ENCODE data around the gene SCN2B. TPM values are rescaled to one million over a fixed set of nuclear protein-coding genes. Genes with fewer than 3 reads are reported as not detected.

The SCN2B gene
- total and polyA plus RNA-seq, 10 of the 15 experiments (the other 5 are each of a cell fraction or from before 2014, with no cell fraction given) = 0.01 TPM; not detected in 9

DNA sequence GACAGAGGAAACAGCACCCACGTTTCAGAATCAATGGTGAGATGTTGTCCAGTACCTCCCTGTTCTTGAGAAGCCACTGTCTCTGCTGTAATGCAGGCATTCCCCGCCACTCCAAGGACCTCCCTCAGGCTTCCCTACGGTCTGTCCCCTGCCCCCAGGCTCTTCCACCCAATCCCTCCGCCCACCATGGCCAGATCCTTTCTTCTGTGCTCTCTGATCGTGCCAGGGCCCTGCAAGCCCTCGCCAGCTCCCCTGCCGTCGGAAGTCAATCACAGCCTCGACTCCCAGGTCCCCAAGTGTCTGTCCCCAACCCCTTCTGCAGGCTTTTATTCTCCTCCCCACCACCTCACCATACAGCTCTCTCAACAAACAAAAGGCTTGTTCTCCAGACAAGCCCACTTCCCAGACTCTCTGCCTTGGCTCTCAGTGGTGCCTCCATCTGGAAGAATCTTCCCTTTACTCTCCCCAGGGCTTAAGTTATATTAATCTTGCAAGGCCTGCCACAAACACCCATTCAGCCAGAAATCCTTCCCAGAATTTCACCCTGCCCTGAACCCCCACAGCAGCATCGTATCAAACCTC, 37.5 kb downstream of the SCN2B start:
- H4K20me1 ChIP-seq (ENCODE audit: control insufficient read depth, insufficient read depth) = no peaks in the 10 kb centered on the region
- no peak overlapping the region for H3K4me2 ChIP-seq (ENCODE audit: control insufficient read depth, insufficient read depth)
- intact Hi-C loops (cut with micrococcal nuclease; ENCODE audit: unreplicated experiment) = no loop called here
- no peak for TF ChIP-seq SPI1 (IDR thresholded peaks at IDR 0.05; ENCODE audit: borderline replicate concordance, insufficient read depth, low read depth, low read length)
- no peak for TF ChIP-seq CHD4 (IDR thresholded peaks at IDR 0.05)
- no peak overlapping the region for H2AFZ ChIP-seq (ENCODE audit: control insufficient read depth, low read depth, low read length)
- no peaks in the 10 kb centered on the region for H3K4me1 ChIP-seq (ENCODE audit: control insufficient read depth, insufficient read depth, low read length)
- H3K4me3 ChIP-seq = no peak overlapping the region
- ChIA-PET CTCF (interaction anchor here (0.7 to 2.0 kb wide), 2 partner anchors 31 to 32 kb away, joined by 3 to 10 read pairs; no protein-coding TSS in a partner anchor), SMC1A (ENCODE audit: uncharacterized antibody, unreplicated experiment) (interaction anchor here (0.9 to 2.1 kb wide), 2 partner anchors 20 to 69 kb away, joined by 3 to 7 read pairs; no protein-coding TSS in a partner anchor), POLR2A (no interaction called here), RAD21 (ENCODE audit: unreplicated experiment) (interaction anchor here (0.6 to 1.0 kb wide), 2 partner anchors 14 to 508 kb away, joined by 3 read pairs; no protein-coding TSS in a partner anchor)
- in situ Hi-C loops (cut with MboI) = no loop called here
- no peak for ATAC-seq
- peaks cover 3 to 6% of the 10 kb centered on the region in 2 experiments; a peak in 3 of 4 replicates for H3K27me3 ChIP-seq (replicated peaks in 1 of 2; ENCODE audit: control insufficient read depth in 2 of 2, insufficient read depth in 2 of 2, low read length in 1 of 2)
- H3K9ac ChIP-seq (ENCODE audit: control insufficient read depth, insufficient read depth, low read length) = no peak overlapping the region
- H3K36me3 ChIP-seq (ENCODE audit: control insufficient read depth in 2 of 2, insufficient read depth in 2 of 2, low read length in 1 of 2) = no peaks in the 10 kb centered on the region
- H3K27ac ChIP-seq (ENCODE audit: control insufficient read depth, insufficient read depth) = no peak overlapping the region
- H3K9me3 ChIP-seq (replicated peaks; ENCODE audit: control insufficient read depth, insufficient read depth, low read length) = no peaks in the 10 kb centered on the region
- no peak for FAIRE-seq
- WGBS (ENCODE audit: insufficient coverage, insufficient replicate concordance, low lambda C conversion rate, missing lambda C conversion rate) = 15% methylated on average over 10 of the region's 10 CpGs
- DNase-seq (ENCODE audit: low read depth, low spot score) = no peak
- no peaks in the 10 kb centered on the region for H3K79me2 ChIP-seq (ENCODE audit: control insufficient read depth, insufficient read depth, low read length)
- BruUV-seq (replicated peaks) = no TSS peak

DNA sequence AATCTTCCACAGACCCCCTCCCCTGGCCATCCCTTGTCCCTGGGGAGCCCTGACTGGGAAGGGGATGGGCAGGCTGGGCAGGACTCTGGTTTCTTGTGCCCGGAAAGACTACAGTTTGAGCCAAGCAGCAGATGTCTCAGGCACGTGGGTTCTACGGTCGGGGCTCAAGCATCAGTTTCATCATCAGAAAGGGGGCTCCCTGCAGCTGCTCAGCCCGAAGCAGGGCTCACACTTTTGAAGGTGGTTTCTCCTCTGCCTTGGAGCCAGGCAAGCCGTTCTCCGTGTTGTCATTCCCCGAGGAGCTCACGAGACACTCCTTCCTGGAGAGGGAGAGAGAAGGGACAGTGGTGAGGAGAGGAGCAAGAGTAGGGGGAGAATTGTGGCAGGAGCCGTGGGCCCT, 39.6 kb downstream of the SCN2B start:
- H2AFZ ChIP-seq (ENCODE audit: control insufficient read depth, low read depth, low read length) = no peak overlapping the region
- intact Hi-C loops (cut with micrococcal nuclease; ENCODE audit: unreplicated experiment) = no loop called here
- no peak overlapping the region for H3K9ac ChIP-seq (ENCODE audit: control insufficient read depth, insufficient read depth, low read length)
- H3K27me3 ChIP-seq (replicated peaks in 1 of 2; ENCODE audit: control insufficient read depth in 2 of 2, insufficient read depth in 2 of 2, low read length in 1 of 2) = peaks cover 2 to 3% of the 10 kb centered on the region in 2 experiments; a peak in 3 of 4 replicates
- DNase-seq (ENCODE audit: low read depth, low spot score) (no peak), ATAC-seq (no peak), FAIRE-seq (no peak)
- in situ Hi-C loops (cut with MboI) = no loop called here
- H4K20me1 ChIP-seq (ENCODE audit: control insufficient read depth, insufficient read depth) = no peaks in the 10 kb centered on the region
- H3K9me3 ChIP-seq (replicated peaks; ENCODE audit: control insufficient read depth, insufficient read depth, low read length) = no peaks in the 10 kb centered on the region
- SMC1A ChIA-PET (ENCODE audit: uncharacterized antibody, unreplicated experiment) = interaction anchor here (2.1 kb wide), 1 partner anchor 18 kb away, joined by 7 read pairs; no protein-coding TSS in a partner anchor
- H3K4me2 ChIP-seq (ENCODE audit: control insufficient read depth, insufficient read depth) = no peak overlapping the region
- no peaks in the 10 kb centered on the region for H3K79me2 ChIP-seq (ENCODE audit: control insufficient read depth, insufficient read depth, low read length)
- H3K4me1 ChIP-seq (ENCODE audit: control insufficient read depth, insufficient read depth, low read length) = no peaks in the 10 kb centered on the region
- 40% methylated on average over 10 of the region's 10 CpGs for WGBS (ENCODE audit: insufficient coverage, insufficient replicate concordance, low lambda C conversion rate, missing lambda C conversion rate)
- no peak overlapping the region for H3K4me3 ChIP-seq
- no peaks in the 10 kb centered on the region for H3K36me3 ChIP-seq (ENCODE audit: control insufficient read depth in 2 of 2, insufficient read depth in 2 of 2, low read length in 1 of 2)
- POLR2A ChIA-PET = no interaction called here
- H3K27ac ChIP-seq (ENCODE audit: control insufficient read depth, insufficient read depth) = no peak overlapping the region
- CTCF ChIA-PET = interaction anchor here (1.1 kb wide), 1 partner anchor 8 kb away, joined by 3 read pairs; no protein-coding TSS in a partner anchor
- no TSS peak for BruUV-seq (replicated peaks)
- RAD21 ChIA-PET (ENCODE audit: unreplicated experiment) = no interaction called here
- no peak for TF ChIP-seq RAD21 (IDR thresholded peaks at IDR 0.05; ENCODE audit: insufficient read depth, low read depth, low read length)
- TF ChIP-seq FOXM1 (IDR thresholded peaks at IDR 0.05; ENCODE audit: low read depth, low read length) = no peak
- no peak for TF ChIP-seq POU2F2 (IDR thresholded peaks at IDR 0.05; ENCODE audit: borderline replicate concordance, low read depth, low read length)
- TF ChIP-seq, protein P1, sequence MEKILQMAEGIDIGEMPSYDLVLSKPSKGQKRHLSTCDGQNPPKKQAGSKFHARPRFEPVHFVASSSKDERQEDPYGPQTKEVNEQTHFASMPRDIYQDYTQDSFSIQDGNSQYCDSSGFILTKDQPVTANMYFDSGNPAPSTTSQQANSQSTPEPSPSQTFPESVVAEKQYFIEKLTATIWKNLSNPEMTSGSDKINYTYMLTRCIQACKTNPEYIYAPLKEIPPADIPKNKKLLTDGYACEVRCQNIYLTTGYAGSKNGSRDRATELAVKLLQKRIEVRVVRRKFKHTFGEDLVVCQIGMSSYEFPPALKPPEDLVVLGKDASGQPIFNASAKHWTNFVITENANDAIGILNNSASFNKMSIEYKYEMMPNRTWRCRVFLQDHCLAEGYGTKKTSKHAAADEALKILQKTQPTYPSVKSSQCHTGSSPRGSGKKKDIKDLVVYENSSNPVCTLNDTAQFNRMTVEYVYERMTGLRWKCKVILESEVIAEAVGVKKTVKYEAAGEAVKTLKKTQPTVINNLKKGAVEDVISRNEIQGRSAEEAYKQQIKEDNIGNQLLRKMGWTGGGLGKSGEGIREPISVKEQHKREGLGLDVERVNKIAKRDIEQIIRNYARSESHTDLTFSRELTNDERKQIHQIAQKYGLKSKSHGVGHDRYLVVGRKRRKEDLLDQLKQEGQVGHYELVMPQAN (conservative IDR thresholded peaks at IDR 0.05) = no peak
- TF ChIP-seq POLR2AphosphoS5 (IDR thresholded peaks at IDR 0.05; ENCODE audit: low read length) = no peak
- TF ChIP-seq, protein P2, sequence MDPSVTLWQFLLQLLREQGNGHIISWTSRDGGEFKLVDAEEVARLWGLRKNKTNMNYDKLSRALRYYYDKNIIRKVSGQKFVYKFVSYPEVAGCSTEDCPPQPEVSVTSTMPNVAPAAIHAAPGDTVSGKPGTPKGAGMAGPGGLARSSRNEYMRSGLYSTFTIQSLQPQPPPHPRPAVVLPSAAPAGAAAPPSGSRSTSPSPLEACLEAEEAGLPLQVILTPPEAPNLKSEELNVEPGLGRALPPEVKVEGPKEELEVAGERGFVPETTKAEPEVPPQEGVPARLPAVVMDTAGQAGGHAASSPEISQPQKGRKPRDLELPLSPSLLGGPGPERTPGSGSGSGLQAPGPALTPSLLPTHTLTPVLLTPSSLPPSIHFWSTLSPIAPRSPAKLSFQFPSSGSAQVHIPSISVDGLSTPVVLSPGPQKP (IDR thresholded peaks at IDR 0.05; ENCODE audit: low read depth, low read length) = no peak
- TF ChIP-seq SMAD1 (IDR thresholded peaks at IDR 0.05; ENCODE audit: low read depth, partially characterized antibody) = no peak
- TF ChIP-seq HCFC1 (IDR thresholded peaks at IDR 0.05; ENCODE audit: low read length) = no peak
- TF ChIP-seq ATF7 (IDR thresholded peaks at IDR 0.05; ENCODE audit: low read depth) = no peak
- TF ChIP-seq CHD4 (IDR thresholded peaks at IDR 0.05) = no peak
- TF ChIP-seq SPI1 (IDR thresholded peaks at IDR 0.05; ENCODE audit: borderline replicate concordance, insufficient read depth, low read depth, low read length) = no peak
- TF ChIP-seq IRF4 (IDR thresholded peaks at IDR 0.05; ENCODE audit: low read depth, low read length) = no peak
- no peak for TF ChIP-seq TAF1 (IDR thresholded peaks at IDR 0.05; ENCODE audit: borderline replicate concordance, low read depth, low read length)
- no peak for TF ChIP-seq MYC (IDR thresholded peaks at IDR 0.05; ENCODE audit: insufficient read depth, insufficient read length, insufficient replicate concordance, low read length, severe bottlenecking)
- no peak for TF ChIP-seq SP1 (IDR thresholded peaks at IDR 0.05; ENCODE audit: low read depth, low read length)
